Breast epithelium (tissue), 3 donors: ENCODE measurements around the gene PPDPF.

Experiments
- CTCF ChIP-seq, 3 donors: fragments of 450-650 bp; IDR thresholded peaks; one replicate each; pipeline ENCODE4 v1.5.1; 2016 to 2017; ENCODE audit warnings: antibody characterized with exemption in 3 of 3, mild to moderate bottlenecking in 3 of 3, moderate library complexity in 3 of 3
- POLR2AphosphoS5 ChIP-seq, 3 donors: sonication (generic); formaldehyde crosslinking; IDR thresholded peaks; one replicate each; pipeline ENCODE4 v1.6.1; 2017; ENCODE audit warnings: antibody characterized with exemption in 3 of 3

GRCh38 chr20:63482021-63482587 lies 38.5 kb upstream of the PPDPF start:
- TF ChIP-seq CTCF (IDR thresholded peaks at IDR 0.05) (no peak), POLR2AphosphoS5 (IDR thresholded peaks at IDR 0.05) (no peak)
